ENCODE results near the gene RBL1.
"Not testable (repeated sequence)": the region's sequence is repeated elsewhere in the genome, so short reads cannot be mapped to it uniquely, and the experiment has no call there.

GRCh38 chr20:37011858-37012257 is 83.9 kb downstream of the RBL1 start:
- not testable (repeated sequence) for TF ChIP-seq CTCF (IDR thresholded peaks at IDR 0.05; ENCODE audit: insufficient read depth, low read length); POLR2AphosphoS5 (IDR thresholded peaks at IDR 0.05; ENCODE audit: low read depth)
